GM19468 (cell line): Measurements from ENCODE around the gene CTCFL.

Experiments
- ATAC-seq: cut with Tn5 transposase; IDR thresholded peaks from one replicate; pipeline ENCODE4 v1.9.1; 2021; ENCODE audit warnings: mild to moderate bottlenecking, moderate library complexity, moderate number of reproducible peaks; ENCODE audit not compliant: unreplicated experiment; ENCODE audit errors: extremely low read depth

CTCFL gene

DNA sequence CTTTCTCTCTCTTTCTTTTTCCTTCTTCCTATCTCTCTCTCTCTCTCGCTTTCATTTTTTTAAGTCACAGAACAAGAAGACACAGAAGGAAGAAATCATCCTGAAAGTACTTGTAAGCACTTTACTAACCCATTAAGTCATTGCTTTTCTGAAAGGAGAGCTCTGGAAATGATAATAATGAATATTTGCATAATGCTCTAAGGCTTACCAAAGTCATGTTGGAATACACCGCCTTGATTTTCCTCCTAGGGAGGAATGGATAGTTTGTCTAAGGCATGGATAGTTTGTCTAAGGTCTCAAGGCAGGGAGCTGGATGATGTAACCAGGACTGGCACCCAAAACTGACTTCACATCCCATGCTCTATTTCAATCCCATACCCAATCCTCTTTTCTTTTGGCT lies 12.9 kb upstream of the CTCFL start:
- no peak for ATAC-seq

- no peak for ATAC-seq
Measured at GRCh38 chr20:57536771-57537724, 12.1 kb upstream of the CTCFL start.

DNA sequence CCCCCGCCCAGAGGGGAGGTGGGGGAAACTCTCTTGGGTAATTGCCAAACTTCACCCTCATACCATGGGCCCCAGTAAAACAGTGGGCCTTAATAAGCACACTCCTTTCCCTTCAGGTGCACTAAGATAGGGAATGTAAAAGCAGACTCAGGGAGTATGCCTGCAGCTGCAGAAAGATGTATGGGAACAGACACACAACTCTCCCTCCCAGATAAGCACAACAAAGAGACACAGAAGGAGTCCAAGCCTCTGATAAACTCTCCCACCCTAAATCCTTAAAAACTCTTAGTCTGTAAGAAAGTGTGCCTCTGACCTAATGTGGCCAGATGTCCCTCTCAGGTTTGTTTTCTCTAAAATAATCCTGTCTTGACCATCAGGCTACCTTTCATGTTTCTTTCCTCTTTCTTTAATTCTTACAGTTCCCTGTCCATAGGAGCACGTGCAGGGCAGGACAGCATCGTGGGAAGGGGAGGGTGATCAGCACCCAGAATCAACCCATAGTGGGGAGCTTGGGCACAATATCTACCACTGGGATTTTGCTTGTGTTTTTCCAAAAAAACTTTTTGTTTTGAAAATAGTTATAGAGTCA lies 11.3 kb upstream of the CTCFL start:
- ATAC-seq = no peak

GRCh38 chr20:57535297-57535696 lies 10.4 kb upstream of the CTCFL start:
- ATAC-seq = no peak

DNA sequence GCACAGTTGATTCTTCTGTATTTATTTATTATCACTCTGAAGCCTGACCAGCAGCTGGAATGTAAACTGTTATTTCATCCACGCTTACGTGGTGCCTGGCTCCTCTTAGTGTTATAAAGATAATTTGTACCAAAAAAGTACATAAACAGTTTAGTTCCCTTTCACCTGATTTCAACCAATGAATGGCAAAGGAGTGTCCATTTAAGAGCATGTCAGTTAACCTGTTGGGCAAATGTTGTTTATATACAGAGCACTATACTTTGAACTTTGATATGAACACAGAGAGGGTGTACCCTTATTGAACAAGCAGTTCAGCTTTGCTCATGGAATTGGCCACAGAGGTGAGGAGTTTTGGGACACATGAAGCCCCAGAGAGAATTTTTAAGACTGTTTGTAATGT lies 7.2 kb upstream of the CTCFL start:
- no peak for ATAC-seq

GRCh38 chr20:57530327-57530981 lies 5.5 kb upstream of the CTCFL start:
- no peak for ATAC-seq

DNA sequence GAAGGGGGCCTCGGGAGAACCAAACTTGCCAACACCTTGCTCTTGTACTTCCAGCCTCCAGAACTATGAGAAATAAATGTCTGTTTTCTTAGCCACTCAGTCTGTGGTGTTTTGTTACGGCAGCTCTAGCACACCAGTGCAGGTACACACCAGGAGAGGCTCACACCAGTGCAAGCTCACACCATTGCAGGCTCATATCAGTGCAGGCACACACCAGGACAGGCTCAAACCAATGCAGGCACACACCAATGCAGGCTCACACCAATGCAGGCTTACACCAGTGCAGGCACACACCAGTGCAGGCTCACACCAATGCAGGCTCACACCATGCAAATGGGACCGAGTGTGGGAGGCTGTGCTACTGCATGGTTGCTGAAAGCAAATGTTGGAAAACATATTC lies 4.9 kb upstream of the CTCFL start:
- no peak for ATAC-seq

DNA sequence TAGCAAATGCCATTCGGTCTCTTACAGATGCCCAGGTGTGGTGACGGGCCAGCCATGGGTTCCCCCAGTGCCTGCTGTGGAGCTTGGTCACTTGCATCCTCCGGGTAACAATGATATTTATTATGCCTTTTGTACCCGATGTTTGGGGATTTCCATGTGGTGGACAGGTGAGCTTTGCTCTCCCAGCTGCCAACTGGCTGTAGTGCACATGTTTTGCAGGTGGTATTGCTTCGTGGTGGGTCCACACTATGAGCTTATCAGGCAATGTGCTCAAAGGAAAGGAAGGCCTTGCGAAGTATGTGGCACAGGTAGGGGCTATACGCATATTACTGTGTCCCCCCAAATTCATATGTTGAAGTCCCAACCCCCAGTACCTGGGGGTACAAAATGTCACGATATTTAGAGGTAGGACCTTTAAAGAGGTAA lies 4.2 kb upstream of the CTCFL start:
- ATAC-seq = no peak

DNA sequence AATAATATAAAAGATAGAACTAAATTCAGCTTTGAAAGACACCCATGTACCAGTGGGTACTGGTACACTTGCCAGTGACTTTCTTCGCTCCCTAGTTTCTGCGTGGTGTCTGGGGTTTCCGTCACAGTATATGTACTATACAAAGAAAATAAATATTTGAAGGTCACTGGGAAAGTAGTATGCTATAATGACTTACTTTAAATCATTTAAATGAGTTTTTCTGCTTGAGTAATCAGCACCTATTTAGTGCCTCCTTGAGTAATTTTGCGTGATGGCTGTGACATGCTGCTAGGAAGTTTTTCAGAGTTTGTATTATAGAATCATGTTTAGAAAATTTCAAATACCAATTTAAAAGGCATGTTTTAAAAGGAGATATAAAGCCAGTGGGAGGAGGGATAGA lies 3.2 kb upstream of the CTCFL start:
- no peak for ATAC-seq

- ATAC-seq = no peak
Measured at GRCh38 chr20:57527728-57528127, 2.8 kb upstream of the CTCFL start.

GRCh38 chr20:57526885-57527460 lies 2.0 kb upstream of the CTCFL start:
- no peak for ATAC-seq

DNA sequence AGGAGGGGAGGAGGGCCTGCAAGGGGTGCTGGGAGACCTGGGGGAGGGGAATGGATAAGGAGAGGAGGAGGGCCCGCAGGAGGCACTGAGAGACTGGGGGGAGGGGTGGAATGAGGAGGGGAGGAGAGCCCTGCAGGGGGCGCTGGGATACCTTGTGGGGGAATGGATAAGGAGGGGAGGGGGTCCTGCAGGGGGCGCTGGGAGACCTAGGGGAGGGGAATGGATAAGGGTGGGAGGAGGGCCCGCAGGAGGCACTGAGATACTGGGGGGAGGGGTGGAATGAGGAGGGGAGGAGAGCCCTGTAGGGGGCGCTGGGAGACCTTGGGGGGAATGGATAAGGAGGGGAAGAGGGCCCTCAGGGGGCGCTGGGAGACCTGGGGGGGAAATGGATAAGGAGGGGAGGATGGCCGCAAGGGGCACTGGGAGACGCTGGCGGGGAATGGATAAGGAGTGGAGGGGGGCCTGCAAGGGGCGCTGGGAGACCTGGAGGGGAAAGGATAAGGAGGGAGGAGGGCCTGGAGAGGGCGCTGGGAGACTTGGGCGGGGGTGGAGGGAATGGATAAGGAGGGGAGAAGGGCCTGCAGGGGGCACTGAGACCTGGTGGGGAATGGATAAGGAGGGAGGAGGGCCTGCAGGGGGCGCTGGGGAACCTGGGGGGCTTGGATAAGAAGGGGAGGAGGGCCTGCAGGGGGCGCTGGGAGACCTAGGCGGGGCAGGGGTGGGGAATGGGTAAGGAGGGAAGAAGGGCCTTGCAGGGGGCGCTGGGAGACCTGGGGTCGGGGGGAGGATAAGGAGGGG lies 1.3 kb upstream of the CTCFL start:
- ATAC-seq = no peak

- no peak for ATAC-seq
Measured at GRCh38 chr20:57525328-57526086, 567 bp upstream of the CTCFL start.

DNA sequence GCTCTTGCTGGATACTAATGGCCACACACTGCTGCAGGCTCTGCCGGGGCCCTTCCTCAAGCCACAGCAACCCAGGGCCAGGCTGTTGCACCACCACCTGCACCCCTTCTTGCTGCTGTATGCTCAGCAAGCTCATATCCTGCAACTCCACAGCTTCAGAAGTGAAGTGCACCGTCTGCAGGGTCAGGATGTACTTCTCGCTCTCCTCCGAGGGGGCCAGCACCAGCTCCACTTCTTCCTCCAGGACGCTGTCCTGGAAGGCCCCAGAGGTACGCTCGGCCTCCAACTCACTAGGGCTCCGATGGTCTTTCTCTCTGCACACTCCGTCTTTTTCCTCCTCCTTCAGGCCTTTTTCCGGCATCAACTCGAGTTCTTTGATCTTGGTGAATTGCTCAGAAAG lies 1.2 kb downstream of the CTCFL start:
- ATAC-seq = no peak

- no peak for ATAC-seq
Measured at GRCh38 chr20:57522380-57523140, 2.4 kb downstream of the CTCFL start.

DNA sequence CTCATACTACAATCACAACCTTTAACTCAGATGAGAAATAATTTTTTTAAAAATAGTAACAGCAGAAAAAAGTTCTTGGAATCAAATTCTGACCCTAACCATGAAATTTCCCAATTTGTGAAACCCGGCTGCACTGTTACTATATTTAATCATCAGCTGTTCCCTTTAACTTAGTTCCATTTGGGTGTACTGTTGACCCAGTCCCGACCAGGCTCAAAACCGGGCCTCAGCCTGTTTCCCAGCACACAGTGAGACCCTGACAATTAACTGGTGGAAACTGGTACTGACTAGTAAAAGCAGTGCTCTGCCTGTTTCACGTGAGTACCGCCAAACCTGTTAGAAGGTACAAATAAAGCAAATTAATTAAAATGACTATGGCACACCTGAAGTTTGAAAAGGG lies 7.0 kb downstream of the CTCFL start:
- ATAC-seq = no peak

DNA sequence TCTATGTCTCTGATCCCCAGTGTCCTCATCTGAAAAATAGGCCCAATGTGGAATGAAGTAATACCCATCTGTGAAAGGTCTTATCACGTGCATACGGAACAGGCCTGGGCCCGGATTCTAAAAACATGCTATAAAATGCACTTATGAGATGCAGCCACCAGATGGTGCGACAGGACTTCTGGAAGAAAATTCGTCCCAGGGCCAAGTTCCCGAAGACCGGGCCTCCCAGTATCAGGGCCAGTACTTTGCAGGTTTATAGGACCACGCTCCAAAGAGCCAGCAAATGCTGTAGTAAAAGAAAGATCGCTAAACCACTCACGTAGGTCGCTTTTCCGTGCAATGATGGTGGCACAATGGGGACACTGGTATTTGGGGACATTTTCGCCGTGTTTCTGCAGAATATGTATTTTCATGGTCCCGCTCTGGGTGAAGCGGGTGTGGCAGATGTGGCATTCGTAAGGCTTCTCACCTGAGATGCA lies 10.6 kb downstream of the CTCFL start:
- no peak for ATAC-seq

DNA sequence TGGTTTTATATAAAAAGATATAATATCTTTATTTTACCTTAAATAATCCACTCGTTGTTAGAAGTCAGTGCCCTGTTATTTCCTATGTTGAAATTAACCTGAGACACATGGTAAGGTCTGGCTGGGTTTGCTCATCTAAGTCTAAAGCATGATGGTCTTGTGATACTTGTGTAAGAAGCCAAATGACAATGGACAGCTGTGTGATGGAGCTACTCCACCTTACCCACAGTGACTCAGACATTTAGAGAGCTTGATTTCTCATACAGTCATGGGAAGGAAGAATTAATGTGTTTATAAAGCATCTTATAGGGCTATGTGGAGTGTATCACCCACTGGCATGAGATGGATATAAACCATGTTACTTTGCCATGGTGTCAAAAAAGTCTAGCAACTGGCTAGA lies 11.7 kb downstream of the CTCFL start:
- ATAC-seq = no peak

- no peak for ATAC-seq
Measured at GRCh38 chr20:57512432-57512831, 12.5 kb downstream of the CTCFL start.
